ENCODE results near the gene CROCC2. TPM values are rescaled to one million over a fixed set of nuclear protein-coding genes. Genes with fewer than 3 reads are reported as not detected.
A peak's percentile ranks its signal among the peaks of the same experiment; 100 is the strongest.

CROCC2 gene
- total and polyA plus RNA-seq, 3 experiments from 2014 or later = not detected

DNA sequence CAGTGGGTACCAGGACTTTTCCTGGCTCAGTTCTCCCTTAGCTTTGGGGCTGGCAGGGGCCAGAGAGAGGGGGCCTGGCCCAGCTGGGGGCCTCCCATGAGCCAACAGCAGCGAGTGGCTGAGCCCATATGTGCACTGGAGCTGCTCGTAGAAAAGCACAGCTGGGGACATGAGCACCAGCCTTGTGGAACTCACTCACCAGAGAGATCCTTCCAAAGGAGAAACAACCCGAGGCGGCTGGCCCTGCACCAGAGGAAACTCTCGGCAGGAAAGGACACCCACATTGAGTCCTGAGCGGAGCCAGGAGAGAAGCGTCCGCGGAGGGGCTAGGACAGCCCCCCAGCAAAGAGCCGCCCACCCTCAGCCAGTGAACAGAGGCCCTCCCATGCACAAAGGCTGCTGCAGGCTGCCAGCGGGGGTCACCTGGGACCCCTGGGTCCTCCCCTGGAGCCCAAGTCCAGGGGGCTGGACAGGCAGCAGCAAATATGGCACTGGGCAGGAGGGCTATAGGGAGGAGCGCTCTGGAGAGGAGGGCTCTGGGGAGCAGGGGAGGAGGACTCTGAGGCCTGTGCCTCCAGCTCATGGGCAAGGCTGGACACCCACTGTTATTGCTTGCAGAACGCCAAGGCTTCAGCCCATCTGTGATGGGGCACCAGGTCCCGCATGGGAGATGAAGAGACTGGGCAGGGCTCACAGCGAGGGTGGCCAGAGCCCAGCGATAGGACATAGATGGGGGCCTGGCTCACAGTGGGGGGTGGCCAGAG is 50.2 kb downstream of the CROCC2 start:
- Mint-ChIP-seq H3K27me3 (peaks cover 9 to 14% of the 10 kb centered on the region in 2 donors), H3K36me3 (no peaks in the 10 kb centered on the region), H3K9me3 (no peaks in the 10 kb centered on the region), H3K4me3 (no peak overlapping the region), H3K4me1 (no peaks in the 10 kb centered on the region), H3K27ac (peak overlapping the region in 1 of 8 donors; percentile 82)
- ChIA-PET CTCF (no interaction called here), POLR2A (no interaction called here)
- DNase-seq = peak in 1 of 5 donors; percentile 42
- Histone ChIP-seq H3K27ac (ENCODE audit: low read depth, low read length) (no peak overlapping the region), H3K36me3 (ENCODE audit: insufficient read depth, low read length) (no peaks in the 10 kb centered on the region), H3K4me1 (ENCODE audit: insufficient read depth, low read length) (no peaks in the 10 kb centered on the region), H3K9me3 (ENCODE audit: low read length) (no peaks in the 10 kb centered on the region), H3K4me3 (ENCODE audit: low read length) (no peak overlapping the region), H3K27me3 (ENCODE audit: insufficient read depth, low read length, poor library complexity, severe bottlenecking) (no peaks in the 10 kb centered on the region)

DNA sequence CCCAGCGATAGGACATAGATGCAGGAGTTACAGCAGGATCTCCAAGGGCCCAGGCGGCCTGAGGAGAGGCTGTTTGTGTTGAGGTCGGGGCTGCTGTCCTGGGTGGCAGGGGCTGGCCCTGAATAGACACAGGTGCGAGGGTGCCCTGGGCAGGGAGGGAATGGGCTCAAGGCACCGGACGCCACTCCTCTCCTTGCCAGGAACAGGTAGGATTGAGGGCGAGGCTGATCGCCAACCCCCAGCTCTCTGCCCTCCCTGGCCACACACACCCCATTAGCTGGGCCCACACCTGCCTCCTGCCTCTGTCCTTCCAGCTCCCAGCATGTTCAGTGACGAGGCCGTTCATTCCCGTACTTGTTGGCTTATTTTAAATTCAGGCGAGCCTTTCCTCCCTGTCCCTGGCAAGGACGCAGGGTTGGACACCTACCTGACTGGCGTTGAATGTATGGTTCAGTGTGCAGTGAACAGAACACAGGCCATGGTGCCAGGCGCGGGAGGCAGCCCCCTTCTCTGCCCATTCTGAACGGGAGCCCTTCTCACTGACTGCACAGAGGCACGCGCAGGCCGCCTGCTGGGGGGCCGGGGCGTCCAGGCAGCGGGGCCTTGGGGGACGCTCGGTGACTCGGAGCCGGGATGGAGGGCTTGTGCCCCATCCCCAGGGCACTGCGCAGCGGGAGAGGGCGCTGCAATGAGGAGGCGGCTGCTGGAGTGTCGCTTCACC is 51.0 kb downstream of the CROCC2 start:
- Mint-ChIP-seq H3K4me1 (no peaks in the 10 kb centered on the region), H3K27ac (no peak overlapping the region), H3K27me3 (peaks cover 9 to 14% of the 10 kb centered on the region in 2 donors), H3K4me3 (no peak overlapping the region), H3K9me3 (no peaks in the 10 kb centered on the region), H3K36me3 (no peaks in the 10 kb centered on the region)
- peak in 1 of 5 donors; percentile 31 for DNase-seq
- H3K9me3 ChIP-seq (ENCODE audit: low read length) = no peaks in the 10 kb centered on the region
- no peak overlapping the region for H3K4me3 ChIP-seq (ENCODE audit: low read length)
- POLR2A ChIA-PET = no interaction called here
- H3K27me3 ChIP-seq (ENCODE audit: insufficient read depth, low read length, poor library complexity, severe bottlenecking) = no peaks in the 10 kb centered on the region
- CTCF ChIA-PET = no interaction called here
- H3K36me3 ChIP-seq (ENCODE audit: insufficient read depth, low read length) = no peaks in the 10 kb centered on the region
- H3K4me1 ChIP-seq (ENCODE audit: insufficient read depth, low read length) = no peaks in the 10 kb centered on the region
- no peak overlapping the region for H3K27ac ChIP-seq (ENCODE audit: low read depth, low read length)

DNA sequence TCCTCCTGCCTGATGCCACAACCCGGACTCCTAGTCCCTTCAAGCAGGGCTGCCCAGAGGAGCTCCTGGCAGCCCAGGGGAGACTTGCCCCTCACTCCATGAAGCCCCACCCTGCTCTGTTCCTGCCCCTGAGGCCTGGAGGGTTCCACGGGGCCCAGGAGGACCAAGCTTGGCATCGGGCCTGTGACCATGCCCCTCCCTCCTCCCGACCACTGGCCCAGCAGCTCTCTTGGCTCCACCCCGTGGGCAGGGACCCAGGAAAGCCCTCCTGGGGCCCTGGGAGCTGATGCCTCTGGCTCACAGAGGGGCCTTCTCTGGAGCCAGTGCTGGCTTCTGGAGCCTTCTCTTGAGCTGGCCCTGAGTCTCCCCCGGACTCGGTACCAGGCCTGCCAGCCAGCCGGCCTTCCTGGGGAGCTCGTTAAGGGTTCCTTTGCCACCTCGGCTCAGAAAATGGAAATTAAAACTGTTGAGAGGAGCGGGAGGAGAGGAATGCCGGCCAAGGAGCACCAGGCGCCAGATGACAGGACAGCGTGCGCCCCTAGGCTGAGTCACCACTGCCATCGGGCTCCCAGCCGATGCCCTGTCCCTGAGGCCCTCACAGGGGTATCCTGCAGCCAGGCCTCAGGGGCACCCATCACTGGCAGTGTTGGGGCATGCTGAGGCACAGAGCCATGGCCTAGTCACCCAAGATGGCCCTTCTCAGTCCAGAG is 51.7 kb downstream of the CROCC2 start:
- Mint-ChIP-seq H3K4me1 (no peaks in the 10 kb centered on the region), H3K27me3 (peaks cover 9 to 14% of the 10 kb centered on the region in 2 donors), H3K27ac (no peak overlapping the region), H3K9me3 (no peaks in the 10 kb centered on the region), H3K4me3 (no peak overlapping the region), H3K36me3 (no peaks in the 10 kb centered on the region)
- Histone ChIP-seq H3K9me3 (ENCODE audit: low read length) (no peaks in the 10 kb centered on the region), H3K27me3 (ENCODE audit: insufficient read depth, low read length, poor library complexity, severe bottlenecking) (no peaks in the 10 kb centered on the region), H3K27ac (ENCODE audit: low read depth, low read length) (no peak overlapping the region), H3K36me3 (ENCODE audit: insufficient read depth, low read length) (no peaks in the 10 kb centered on the region), H3K4me1 (ENCODE audit: insufficient read depth, low read length) (no peaks in the 10 kb centered on the region), H3K4me3 (ENCODE audit: low read length) (no peak overlapping the region)
- CTCF ChIA-PET = no interaction called here
- POLR2A ChIA-PET = no interaction called here
- DNase-seq = peak in 1 of 5 donors; percentile 31

DNA sequence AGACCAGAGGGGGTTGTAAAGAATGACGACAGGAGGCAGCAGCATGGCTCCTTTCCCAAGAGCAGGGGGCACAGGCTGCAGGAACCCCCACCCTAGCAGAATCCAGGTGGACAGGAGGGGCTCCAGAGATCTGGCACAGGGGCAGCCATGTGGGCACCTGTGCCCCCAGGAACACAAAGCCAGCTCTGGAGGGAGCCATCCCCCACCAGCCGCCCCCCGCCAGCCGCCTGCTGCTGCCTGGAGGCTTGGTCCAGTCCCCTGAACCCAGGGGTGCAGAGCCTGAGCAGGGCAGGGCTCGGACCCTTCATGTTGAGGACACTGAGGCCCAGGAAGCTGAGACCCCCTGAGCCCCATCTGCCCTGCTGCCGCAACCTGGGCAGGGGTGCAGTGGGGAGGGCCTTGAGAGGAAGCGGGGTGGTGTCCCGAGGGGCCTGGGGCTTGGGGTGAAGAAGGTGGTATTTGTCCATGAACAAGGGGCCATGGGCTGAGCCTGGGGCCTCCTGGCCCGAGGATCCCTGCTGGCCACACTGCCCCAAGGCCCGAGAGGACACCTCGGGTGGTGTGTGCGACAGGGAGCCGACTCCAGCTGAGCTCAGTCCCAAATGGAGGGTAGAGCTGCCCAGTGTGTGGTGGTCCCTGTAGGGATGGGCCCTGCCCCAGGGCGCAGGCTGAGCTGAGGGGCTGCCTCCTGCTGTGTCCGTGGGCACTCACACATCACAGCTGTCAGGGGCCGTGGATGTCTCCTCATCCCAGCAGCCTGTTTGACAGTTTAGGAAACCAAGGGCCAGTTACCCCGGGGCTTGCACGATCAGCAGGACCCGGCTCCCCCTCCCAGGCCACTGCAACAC is 52.5 kb downstream of the CROCC2 start:
- peak in 1 of 5 donors; percentile 30 for DNase-seq
- Histone ChIP-seq H3K4me1 (ENCODE audit: insufficient read depth, low read length) (no peaks in the 10 kb centered on the region), H3K27ac (ENCODE audit: low read depth, low read length) (no peak overlapping the region), H3K9me3 (ENCODE audit: low read length) (no peaks in the 10 kb centered on the region), H3K27me3 (ENCODE audit: insufficient read depth, low read length, poor library complexity, severe bottlenecking) (no peaks in the 10 kb centered on the region), H3K4me3 (ENCODE audit: low read length) (no peak overlapping the region), H3K36me3 (ENCODE audit: insufficient read depth, low read length) (no peaks in the 10 kb centered on the region)
- H3K4me1 Mint-ChIP-seq = no peaks in the 10 kb centered on the region
- ChIA-PET CTCF (no interaction called here), POLR2A (no interaction called here)
- H3K9me3 Mint-ChIP-seq = no peaks in the 10 kb centered on the region
- no peak overlapping the region for H3K27ac Mint-ChIP-seq
- H3K4me3 Mint-ChIP-seq = no peak overlapping the region
- H3K27me3 Mint-ChIP-seq = peaks cover 9 to 14% of the 10 kb centered on the region in 2 donors
- no peaks in the 10 kb centered on the region for H3K36me3 Mint-ChIP-seq

DNA sequence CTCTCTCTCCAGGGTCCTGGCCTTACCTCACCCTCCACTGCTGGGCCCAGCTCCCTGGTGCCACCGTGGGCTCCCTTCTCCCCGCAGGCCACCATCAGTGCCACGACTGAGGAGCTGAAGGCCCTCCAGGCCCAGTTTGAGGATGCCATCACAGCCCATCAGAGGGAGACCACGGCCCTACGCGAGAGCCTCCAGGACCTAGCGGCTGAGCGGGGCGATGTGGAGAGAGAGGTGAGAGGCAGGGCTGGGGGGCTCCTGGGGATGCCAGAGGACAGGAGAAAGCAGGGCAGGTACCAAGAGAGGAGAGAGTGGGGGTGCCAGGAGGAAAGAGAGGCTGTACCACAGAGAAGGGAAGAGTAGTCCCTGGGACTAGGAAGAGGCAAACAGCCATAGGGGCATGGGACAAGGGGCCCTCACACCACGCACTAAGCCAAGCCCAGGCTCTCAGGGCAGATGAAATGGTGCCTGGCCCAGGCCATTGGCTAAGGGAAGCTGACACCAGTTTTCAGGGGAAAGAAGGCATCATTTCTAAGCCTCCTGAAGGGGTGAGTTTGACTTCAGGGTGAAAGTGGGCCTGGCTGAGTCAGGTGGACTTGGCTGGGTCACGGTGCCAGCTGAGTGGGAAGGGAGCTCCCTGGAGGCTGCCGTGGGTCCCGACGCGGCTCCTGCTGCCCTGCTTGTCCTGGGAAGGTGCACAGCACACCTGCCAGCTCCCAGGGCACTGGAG is 53.2 kb downstream of the CROCC2 start:
- POLR2A ChIA-PET = no interaction called here
- Mint-ChIP-seq H3K27ac (peak overlapping the region in 1 of 8 donors; percentile 74), H3K4me1 (no peaks in the 10 kb centered on the region), H3K4me3 (no peak overlapping the region), H3K27me3 (peaks cover 9 to 10% of the 10 kb centered on the region in 2 donors), H3K36me3 (no peaks in the 10 kb centered on the region), H3K9me3 (no peaks in the 10 kb centered on the region)
- CTCF ChIA-PET = no interaction called here
- H3K4me3 ChIP-seq (ENCODE audit: low read length) = no peak overlapping the region
- H3K9me3 ChIP-seq (ENCODE audit: low read length) = no peaks in the 10 kb centered on the region
- no peak overlapping the region for H3K27ac ChIP-seq (ENCODE audit: low read depth, low read length)
- H3K4me1 ChIP-seq (ENCODE audit: insufficient read depth, low read length) = no peaks in the 10 kb centered on the region
- H3K36me3 ChIP-seq (ENCODE audit: insufficient read depth, low read length) = no peaks in the 10 kb centered on the region
- DNase-seq = peak in 1 of 5 donors; percentile 26
- no peaks in the 10 kb centered on the region for H3K27me3 ChIP-seq (ENCODE audit: insufficient read depth, low read length, poor library complexity, severe bottlenecking)

DNA sequence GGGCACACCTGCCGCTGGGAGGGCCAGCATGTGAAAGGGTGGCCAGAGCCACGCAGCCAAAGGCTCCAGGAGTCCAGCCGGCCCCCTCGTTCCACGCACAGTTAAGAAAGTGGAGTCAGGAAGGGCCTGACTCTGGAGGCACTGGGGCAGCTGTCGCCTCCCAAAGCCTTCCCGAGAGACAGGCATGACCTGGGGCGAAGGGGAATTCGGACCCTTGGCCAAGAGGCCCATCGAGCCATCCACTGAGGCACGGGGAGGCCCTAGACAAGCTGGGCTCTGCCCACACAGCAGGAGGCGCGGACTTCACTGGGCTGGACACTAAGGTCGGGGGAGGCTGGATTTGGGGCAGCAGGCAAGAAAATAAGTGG is 53.8 kb downstream of the CROCC2 start:
- Mint-ChIP-seq H3K4me3 (no peak overlapping the region), H3K27ac (no peak overlapping the region), H3K27me3 (peaks cover 5 to 7% of the 10 kb centered on the region in 2 donors), H3K4me1 (no peaks in the 10 kb centered on the region), H3K36me3 (no peaks in the 10 kb centered on the region), H3K9me3 (no peaks in the 10 kb centered on the region)
- CTCF ChIA-PET = no interaction called here
- Histone ChIP-seq H3K9me3 (ENCODE audit: low read length) (no peaks in the 10 kb centered on the region), H3K4me1 (ENCODE audit: insufficient read depth, low read length) (no peaks in the 10 kb centered on the region), H3K27me3 (ENCODE audit: insufficient read depth, low read length, poor library complexity, severe bottlenecking) (no peaks in the 10 kb centered on the region), H3K4me3 (ENCODE audit: low read length) (no peak overlapping the region), H3K36me3 (ENCODE audit: insufficient read depth, low read length) (no peaks in the 10 kb centered on the region), H3K27ac (ENCODE audit: low read depth, low read length) (no peak overlapping the region)
- peak in 1 of 5 donors; percentile 47 for DNase-seq
- POLR2A ChIA-PET = no interaction called here

DNA sequence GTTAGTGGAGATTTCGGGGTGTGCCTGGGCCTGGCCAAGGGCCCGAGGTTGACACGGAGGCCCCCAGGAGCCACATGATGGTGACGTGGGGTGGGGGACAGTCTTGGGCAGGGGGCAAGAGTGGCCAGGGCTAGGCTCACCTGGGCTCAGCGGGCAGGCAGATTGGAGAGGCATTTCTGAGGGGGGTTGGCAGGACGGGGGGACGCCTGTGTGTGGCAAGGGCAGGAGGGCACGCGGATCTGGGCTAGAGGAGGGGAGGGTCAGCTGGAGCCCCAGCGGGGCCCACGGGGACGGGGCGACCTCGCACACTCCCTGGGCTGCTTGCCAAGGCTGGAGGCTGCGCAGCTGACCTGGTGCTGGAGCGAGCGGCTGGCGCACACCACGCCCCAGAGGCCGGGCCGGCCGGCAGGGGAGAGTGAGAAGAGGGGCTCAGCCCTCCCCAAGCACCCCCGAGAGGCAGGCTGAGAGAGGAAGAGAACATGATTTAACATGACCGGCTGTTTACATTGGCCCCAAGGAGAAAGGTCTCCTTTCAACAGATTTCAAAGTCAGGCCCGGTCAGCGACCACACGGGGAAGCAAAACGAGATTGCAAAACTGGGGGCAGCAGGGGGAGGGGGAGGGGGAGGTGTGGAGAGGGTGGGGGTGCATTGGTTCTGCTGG is 54.3 kb downstream of the CROCC2 start:
- H3K27ac Mint-ChIP-seq = no peak overlapping the region
- no peaks in the 10 kb centered on the region for H3K36me3 Mint-ChIP-seq
- H3K4me3 Mint-ChIP-seq = no peak overlapping the region
- H3K4me1 Mint-ChIP-seq = no peaks in the 10 kb centered on the region
- H3K9me3 ChIP-seq (ENCODE audit: low read length) = no peaks in the 10 kb centered on the region
- H3K9me3 Mint-ChIP-seq = no peaks in the 10 kb centered on the region
- H3K4me3 ChIP-seq (ENCODE audit: low read length) = no peak overlapping the region
- ChIA-PET POLR2A (no interaction called here), CTCF (no interaction called here)
- DNase-seq = peak in 1 of 5 donors; percentile 38
- H3K27ac ChIP-seq (ENCODE audit: low read depth, low read length) = no peak overlapping the region
- no peaks in the 10 kb centered on the region for H3K27me3 ChIP-seq (ENCODE audit: insufficient read depth, low read length, poor library complexity, severe bottlenecking)
- H3K4me1 ChIP-seq (ENCODE audit: insufficient read depth, low read length) = no peaks in the 10 kb centered on the region
- no peaks in the 10 kb centered on the region for H3K36me3 ChIP-seq (ENCODE audit: insufficient read depth, low read length)
- peaks cover 0 to 3% of the 10 kb centered on the region in 2 donors for H3K27me3 Mint-ChIP-seq

All from CD8-positive, alpha-beta memory T cell (primary cell).